PC-9 (cell line): ENCODE measurements around the gene TNFRSF25. TPM values are rescaled to one million over a fixed set of nuclear protein-coding genes. Genes with fewer than 3 reads are reported as not detected.

Source experiments
- BruUV-seq: library from RNA; stranded (reverse); fragments of 400-500 nt; replicated peaks from 2 replicates; lab custom pipeline; 2021; lab: Mats Ljungman, UMichigan
- CTCF ChIA-PET: fragments of 300-600 bp; sonication (Branson Sonifier 250); formaldehyde crosslinking; loops from one replicate; lab custom pipeline; 2022; ENCODE audit warnings: antibody characterized with exemption; lab: Charles Lee
- POLR2A ChIA-PET: fragments of 300-600 bp; sonication (Branson Sonifier 250); formaldehyde crosslinking; loops from one replicate; lab custom pipeline; 2022; ENCODE audit warnings: antibody characterized with exemption; ENCODE audit not compliant: unreplicated experiment; lab: Charles Lee
- DNase-seq, 2 experiments: peaks; one replicate each; pipeline versions ENCODE4 v3.0.0 to v3.0.0-alpha.2; 2015 to 2022; ENCODE audit warnings: mixed read lengths in 1 of 2
- H2AFZ ChIP-seq: fragments of 200-600 bp; sonication (generic); 2 replicates; pipeline ENCODE4 v1.8.1; 2017; ENCODE audit warnings: antibody characterized with exemption
- H3F3A ChIP-seq: fragments of 200-600 bp; sonication (generic); 2 replicates; pipeline ENCODE4 v1.8.1; 2017; ENCODE audit warnings: antibody characterized with exemption, mild to moderate bottlenecking, low read depth; ENCODE audit not compliant: insufficient read depth
- H3K27ac ChIP-seq: fragments of 200-600 bp; sonication (generic); 2 replicates; pipeline ENCODE4 v1.6.1; 2016; ENCODE audit warnings: mixed run types
- H3K27me3 ChIP-seq: fragments of 200-600 bp; sonication (generic); 2 replicates; pipeline ENCODE4 v1.6.1; 2016; ENCODE audit warnings: low read depth, mixed run types; ENCODE audit not compliant: insufficient read depth
- H3K36me3 ChIP-seq: fragments of 200-600 bp; sonication (generic); 2 replicates; pipeline ENCODE4 v1.6.1; 2016; ENCODE audit warnings: low read depth, mixed run types
- H3K4me1 ChIP-seq: fragments of 200-600 bp; sonication (generic); replicated peaks from 2 replicates; pipeline ENCODE4 v1.6.1; 2016; ENCODE audit warnings: mixed run types; ENCODE audit not compliant: insufficient read depth
- H3K4me2 ChIP-seq: fragments of 200-600 bp; sonication (generic); 2 replicates; pipeline ENCODE4 v1.6.1; 2017; ENCODE audit warnings: mixed run types
- H3K4me3 ChIP-seq: fragments of 200-600 bp; sonication (generic); 2 replicates; pipeline ENCODE4 v1.6.1; 2016; ENCODE audit warnings: mixed run types
- H3K79me2 ChIP-seq: fragments of 200-600 bp; sonication (generic); 2 replicates; pipeline ENCODE4 v1.6.1; 2017; ENCODE audit warnings: low read depth, mixed run types
- H3K9me2 ChIP-seq: fragments of 200-600 bp; sonication (generic); 2 replicates; pipeline ENCODE4 v1.8.1; 2017; ENCODE audit warnings: mild to moderate bottlenecking; ENCODE audit not compliant: insufficient read depth
- H3K9me3 ChIP-seq: fragments of 200-600 bp; sonication (generic); 2 replicates; pipeline ENCODE4 v1.8.1; 2016; ENCODE audit warnings: low read depth; ENCODE audit not compliant: insufficient read depth
- H4K20me1 ChIP-seq: fragments of 200-600 bp; sonication (generic); 2 replicates; pipeline ENCODE4 v1.8.1; 2017; ENCODE audit not compliant: insufficient read depth
- CTCF ChIP-seq: fragments of 200-600 bp; sonication (generic); conservative IDR thresholded peaks from 2 replicates; pipeline ENCODE4 v1.6.1; 2017; ENCODE audit warnings: mixed run types, antibody characterized with exemption, mild to moderate bottlenecking, moderate library complexity
- EZH2 ChIP-seq: fragments of 200-600 bp; sonication (generic); IDR thresholded peaks from 2 replicates; pipeline ENCODE4 v1.8.0; 2017; ENCODE audit warnings: antibody characterized with exemption, low read depth
- intact Hi-C: fragments of 100-400 bp; cut with micrococcal nuclease; formaldehyde crosslinking; loops from one replicate; pipeline ENCODE4 v1.10.0; 2022; ENCODE audit not compliant: unreplicated experiment
- total RNA-seq: library from RNA; stranded (reverse); gene quantifications from 2 replicates; pipeline ENCODE4 v1.2.3, GENCODE V29; 2021

Gene TNFRSF25
- total RNA-seq, 1 experiment from 2014 or later, result 12.3 TPM

- BruUV-seq, result no TSS peak
- H3K36me3 ChIP-seq, result no peaks in the 10 kb centered on the region
- CTCF ChIA-PET, result interaction anchor here (0.6 kb wide), 1 partner anchor 9 kb away, joined by 10 read pairs; no protein-coding TSS in a partner anchor
- no peak overlapping the region for H3K4me3 ChIP-seq
- no peaks in the 10 kb centered on the region for H3K9me3 ChIP-seq
- intact Hi-C loops, result no loop called here
- H3K4me1 ChIP-seq, result peaks cover 36% of the 10 kb centered on the region
- no peak overlapping the region for H3K27ac ChIP-seq
- H3K9me2 ChIP-seq, result no peaks in the 10 kb centered on the region
- no peak for DNase-seq
- no peaks in the 10 kb centered on the region for H3K27me3 ChIP-seq
- TF ChIP-seq CTCF (no peak), EZH2 (no peak)
- POLR2A ChIA-PET, result no interaction called here
- no peaks in the 10 kb centered on the region for H4K20me1 ChIP-seq
- H2AFZ ChIP-seq, result no peak overlapping the region
- H3K4me2 ChIP-seq, result no peak overlapping the region
- H3F3A ChIP-seq, result peaks cover 19% of the 10 kb centered on the region
- H3K79me2 ChIP-seq, result no peaks in the 10 kb centered on the region
Observed at GRCh38 chr1:6416295-6416656, 49.7 kb downstream of the TNFRSF25 start.

GRCh38 chr1:6414881-6415626 is 50.9 kb downstream of the TNFRSF25 start:
- Histone ChIP-seq H3K9me3 (no peaks in the 10 kb centered on the region), H3F3A (peaks cover 19% of the 10 kb centered on the region), H3K4me1 (peaks cover 36% of the 10 kb centered on the region), H2AFZ (no peak overlapping the region), H3K27me3 (no peaks in the 10 kb centered on the region), H3K79me2 (no peaks in the 10 kb centered on the region), H3K9me2 (no peaks in the 10 kb centered on the region), H3K4me3 (no peak overlapping the region), H3K36me3 (no peaks in the 10 kb centered on the region), H3K27ac (peak overlapping the region; percentile 84), H4K20me1 (no peaks in the 10 kb centered on the region), H3K4me2 (peak overlapping the region; percentile 68)
- TF ChIP-seq EZH2, result no peak
- TF ChIP-seq CTCF, result no peak
- no TSS peak for BruUV-seq
- peak in 1 of 2 experiments; percentile 67 for DNase-seq
- intact Hi-C loops, result no loop called here
- CTCF ChIA-PET, result interaction anchor here (0.6 to 1.6 kb wide), 2 partner anchors 8 to 26 kb away, joined by 3 to 9 read pairs; no protein-coding TSS in a partner anchor
- POLR2A ChIA-PET, result no interaction called here

GRCh38 chr1:6414443-6414844 is 51.5 kb downstream of the TNFRSF25 start:
- H2AFZ ChIP-seq, result no peak overlapping the region
- ChIA-PET POLR2A (interaction anchor here (0.8 kb wide), 1 partner anchor 28 kb away, joined by 8 read pairs; no protein-coding TSS in a partner anchor), CTCF (interaction anchor here (0.6 to 1.6 kb wide), 2 partner anchors 9 to 26 kb away, joined by 3 to 9 read pairs; no protein-coding TSS in a partner anchor)
- peak; percentile 55 to 82 for DNase-seq
- no peak overlapping the region for H3K4me3 ChIP-seq
- BruUV-seq, result no TSS peak
- H3K79me2 ChIP-seq, result no peaks in the 10 kb centered on the region
- peak overlapping the region; percentile 84 for H3K27ac ChIP-seq
- peaks cover 19% of the 10 kb centered on the region for H3F3A ChIP-seq
- no peaks in the 10 kb centered on the region for H3K9me3 ChIP-seq
- no peaks in the 10 kb centered on the region for H3K9me2 ChIP-seq
- peaks cover 36% of the 10 kb centered on the region for H3K4me1 ChIP-seq
- H4K20me1 ChIP-seq, result no peaks in the 10 kb centered on the region
- TF ChIP-seq CTCF (peak; percentile 6; the same call in 1 of the 2 replicates), EZH2 (no peak)
- H3K27me3 ChIP-seq, result no peaks in the 10 kb centered on the region
- no peaks in the 10 kb centered on the region for H3K36me3 ChIP-seq
- H3K4me2 ChIP-seq, result peak overlapping the region; percentile 68
- intact Hi-C loops, result no loop called here
